Heart left ventricle (tissue), 13 donors: ENCODE measurements around the gene CEP128.

ENCODE experiments used
- POLR2A ChIP-seq, 2 donors: fragments of 450-650 bp; IDR thresholded peaks; one replicate each; pipeline ENCODE4 v1.6.1; 2017; ENCODE audit warnings: antibody characterized with exemption in 2 of 2, mild to moderate bottlenecking in 2 of 2, moderate library complexity in 2 of 2
- TF ChIP-seq, protein P1 (sequence below), 12 donors: fragments of 200-600 bp; sonication (generic) in 4 of 12; IDR thresholded peaks; one replicate each; pipeline versions ENCODE4 v1.5.0 to v1.8.0; 2018 to 2022; ENCODE audit warnings: antibody characterized with exemption in 12 of 12, mild to moderate bottlenecking in 5 of 12
- donor health status: ischemic (EF 13 %, LVEDD 7.1; RV severe dilation, severe dysfunction).
- donor health status: DM: no; HTN: yes; CAD: no.
- donor health status: DM: no; HTN: no; CAD: no.
- donor health status: ischemic (EF 25% LVEDD 6.9; RV normal size, moderate dysfunction).
- donor health status: ischemic (EF 25% LVEDD 5.7; RV mildly dilated, moderate dysfunction).
- donor health status: ischemic (EF 35%, LVEDD 5.7; RV mildly dilated, moderate dysfunction).
- donor health status: nonischemic (EF 11% LVEDD 7.7; RV severe dilation, severe dysfunction).
- donor health status: DM: yes; HTN: yes; CAD: no.
- donor health status: PGD.
- donor health status: ischemic (EF 29% LVEDD 5.4; RV normal size, mild dysfunction).
- donor health status: nonischemic (EF 23%, LVEDD 6.1; RV moderate dilation, normal function).

DNA sequence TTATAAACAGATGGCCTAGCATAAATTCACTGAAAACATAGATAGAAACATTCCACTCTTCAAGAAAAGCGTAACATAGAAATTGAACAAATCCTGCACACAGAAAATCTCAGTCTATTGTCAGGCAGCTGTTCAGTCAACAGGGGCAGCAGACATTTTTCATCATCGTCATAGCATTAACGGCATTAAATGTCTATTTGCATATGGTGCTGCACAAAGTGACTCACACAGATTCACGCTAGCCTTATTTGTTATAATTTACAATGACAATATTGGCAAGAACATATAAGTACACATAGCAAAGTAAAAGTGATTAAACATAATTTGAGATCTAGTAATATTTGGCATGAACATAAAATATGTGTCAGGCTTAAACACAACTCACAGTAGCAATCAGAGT, 95.7 kb downstream of the CEP128 start:
- TF ChIP-seq, protein P1, sequence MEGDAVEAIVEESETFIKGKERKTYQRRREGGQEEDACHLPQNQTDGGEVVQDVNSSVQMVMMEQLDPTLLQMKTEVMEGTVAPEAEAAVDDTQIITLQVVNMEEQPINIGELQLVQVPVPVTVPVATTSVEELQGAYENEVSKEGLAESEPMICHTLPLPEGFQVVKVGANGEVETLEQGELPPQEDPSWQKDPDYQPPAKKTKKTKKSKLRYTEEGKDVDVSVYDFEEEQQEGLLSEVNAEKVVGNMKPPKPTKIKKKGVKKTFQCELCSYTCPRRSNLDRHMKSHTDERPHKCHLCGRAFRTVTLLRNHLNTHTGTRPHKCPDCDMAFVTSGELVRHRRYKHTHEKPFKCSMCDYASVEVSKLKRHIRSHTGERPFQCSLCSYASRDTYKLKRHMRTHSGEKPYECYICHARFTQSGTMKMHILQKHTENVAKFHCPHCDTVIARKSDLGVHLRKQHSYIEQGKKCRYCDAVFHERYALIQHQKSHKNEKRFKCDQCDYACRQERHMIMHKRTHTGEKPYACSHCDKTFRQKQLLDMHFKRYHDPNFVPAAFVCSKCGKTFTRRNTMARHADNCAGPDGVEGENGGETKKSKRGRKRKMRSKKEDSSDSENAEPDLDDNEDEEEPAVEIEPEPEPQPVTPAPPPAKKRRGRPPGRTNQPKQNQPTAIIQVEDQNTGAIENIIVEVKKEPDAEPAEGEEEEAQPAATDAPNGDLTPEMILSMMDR (IDR thresholded peaks at IDR 0.05): no peak
- no peak for TF ChIP-seq POLR2A (IDR thresholded peaks at IDR 0.05)
